HG03575 (cell line): Measurements from ENCODE around the gene ADAT1.

ENCODE experiments used
- ATAC-seq: cut with Tn5 transposase; IDR thresholded peaks from one replicate; pipeline ENCODE4 v1.9.1; 2021; ENCODE audit not compliant: unreplicated experiment, insufficient number of reproducible peaks, low FRiP score; ENCODE audit errors: extremely low read depth

The ADAT1 gene, protein sequence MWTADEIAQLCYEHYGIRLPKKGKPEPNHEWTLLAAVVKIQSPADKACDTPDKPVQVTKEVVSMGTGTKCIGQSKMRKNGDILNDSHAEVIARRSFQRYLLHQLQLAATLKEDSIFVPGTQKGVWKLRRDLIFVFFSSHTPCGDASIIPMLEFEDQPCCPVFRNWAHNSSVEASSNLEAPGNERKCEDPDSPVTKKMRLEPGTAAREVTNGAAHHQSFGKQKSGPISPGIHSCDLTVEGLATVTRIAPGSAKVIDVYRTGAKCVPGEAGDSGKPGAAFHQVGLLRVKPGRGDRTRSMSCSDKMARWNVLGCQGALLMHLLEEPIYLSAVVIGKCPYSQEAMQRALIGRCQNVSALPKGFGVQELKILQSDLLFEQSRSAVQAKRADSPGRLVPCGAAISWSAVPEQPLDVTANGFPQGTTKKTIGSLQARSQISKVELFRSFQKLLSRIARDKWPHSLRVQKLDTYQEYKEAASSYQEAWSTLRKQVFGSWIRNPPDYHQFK

DNA sequence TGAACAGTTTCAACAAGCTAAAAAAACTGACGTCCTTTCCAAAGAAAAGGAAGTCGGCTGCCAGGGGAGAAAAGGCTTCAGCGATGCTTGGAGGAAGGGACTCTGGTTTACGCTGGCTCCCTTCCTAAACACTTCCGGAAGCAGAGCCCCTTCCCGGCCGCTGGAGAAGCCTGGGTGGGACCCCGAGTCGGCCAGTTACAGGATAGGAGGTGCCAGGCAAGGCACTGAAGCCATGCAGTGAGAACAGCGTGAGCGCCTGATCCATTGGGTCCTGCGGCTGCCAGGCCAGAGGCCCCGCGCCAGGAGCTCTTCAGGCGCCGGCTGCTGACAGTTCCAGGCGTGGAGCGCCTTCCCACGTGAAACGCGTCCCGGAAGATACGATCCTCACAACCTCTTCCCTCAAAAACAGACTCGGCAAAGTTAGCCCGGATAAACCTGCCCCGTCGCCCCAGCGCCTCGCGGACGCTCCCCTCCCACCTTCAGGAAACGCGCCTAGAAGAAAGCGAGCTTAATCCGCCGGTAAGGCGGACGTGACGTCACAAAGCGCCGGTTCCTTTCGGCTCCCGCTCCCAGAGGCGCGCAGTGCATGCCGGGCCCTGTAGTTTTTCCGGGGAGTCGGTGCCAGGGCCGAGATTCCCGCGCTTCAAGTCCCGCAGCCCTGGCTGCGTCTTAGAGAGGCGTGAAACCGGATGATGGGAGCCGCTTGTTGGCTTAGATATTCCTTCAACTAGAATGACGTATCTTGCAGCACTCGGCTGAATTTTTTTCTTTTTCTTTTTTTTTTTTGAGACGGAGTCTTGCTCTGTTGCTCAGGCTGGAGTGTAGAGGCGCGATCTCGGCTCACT is at the start of gene ADAT1:
ADAT1 (minus strand) TSS at position 521 of the 845 bp plus-strand sequence. CDS start 2,482 bp downstream, outside the sequence.
- peak; percentile 43 for ATAC-seq

DNA sequence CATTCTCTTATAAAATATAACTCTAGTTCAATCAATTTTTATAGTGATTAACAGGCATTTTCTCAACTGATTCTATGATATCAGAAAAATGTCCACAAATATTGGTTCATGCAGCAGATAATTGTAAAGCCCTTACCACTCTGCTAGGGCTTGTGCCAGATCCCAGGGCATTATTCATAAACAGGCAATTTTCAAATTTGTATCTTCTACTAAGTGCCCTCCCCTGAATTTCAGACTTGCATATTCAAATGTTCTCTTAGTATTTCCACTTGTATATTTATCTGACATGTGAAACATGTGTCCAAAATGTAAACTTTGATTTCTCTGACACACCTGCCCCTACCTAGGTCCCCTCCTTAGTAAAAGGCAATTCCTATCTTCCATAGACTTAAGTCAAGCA is 44.4 kb upstream of the ADAT1 start:
- no peak for ATAC-seq

DNA sequence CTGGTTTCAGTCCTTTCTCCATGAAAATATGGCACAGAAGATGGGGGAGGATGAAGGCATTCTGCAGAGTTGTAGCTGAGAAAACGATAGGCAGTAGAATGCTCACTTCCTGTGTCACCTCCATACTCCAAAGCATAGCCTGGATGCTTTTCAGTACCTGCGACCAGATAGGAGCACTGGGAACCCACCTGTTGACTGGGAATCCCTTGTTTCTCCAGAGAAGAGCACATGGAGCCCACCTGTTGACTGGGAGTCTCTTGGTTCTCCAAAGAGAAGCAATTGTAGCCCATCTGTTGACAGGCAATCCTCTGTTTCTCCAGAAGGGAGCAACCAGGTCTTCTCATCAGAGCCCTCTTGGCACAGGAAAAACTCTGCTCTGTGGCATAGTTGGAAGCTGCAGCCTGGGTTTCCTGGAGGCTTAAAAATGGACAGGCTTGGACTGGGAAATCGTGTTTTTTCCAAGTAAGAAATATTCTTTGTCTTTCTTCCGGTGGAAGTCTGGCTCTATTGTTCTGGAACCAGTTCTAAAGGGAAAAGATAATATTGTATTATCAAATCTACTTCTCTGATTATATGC is 37.7 kb upstream of the ADAT1 start:
- ATAC-seq, result no peak

DNA sequence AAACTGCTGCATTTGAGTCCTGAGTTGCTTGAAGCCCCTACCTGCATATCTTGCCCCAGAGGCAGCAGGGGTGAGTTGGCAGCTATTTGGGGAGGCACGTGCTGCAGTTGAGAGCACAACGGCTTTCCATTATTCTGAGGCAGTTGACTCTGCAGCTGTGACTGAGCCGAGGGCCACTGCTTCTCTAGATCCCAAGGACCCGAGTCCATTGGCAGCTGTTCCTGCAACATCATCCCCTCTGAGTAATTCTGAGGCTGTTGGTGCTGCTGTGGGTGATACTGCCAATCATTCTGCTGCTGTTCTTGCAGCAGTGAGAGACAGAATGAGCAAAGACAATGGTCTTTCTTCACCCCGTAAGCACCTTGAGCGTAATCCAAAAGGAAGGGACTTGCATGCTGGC is 37.2 kb upstream of the ADAT1 start:
- ATAC-seq, result no peak

DNA sequence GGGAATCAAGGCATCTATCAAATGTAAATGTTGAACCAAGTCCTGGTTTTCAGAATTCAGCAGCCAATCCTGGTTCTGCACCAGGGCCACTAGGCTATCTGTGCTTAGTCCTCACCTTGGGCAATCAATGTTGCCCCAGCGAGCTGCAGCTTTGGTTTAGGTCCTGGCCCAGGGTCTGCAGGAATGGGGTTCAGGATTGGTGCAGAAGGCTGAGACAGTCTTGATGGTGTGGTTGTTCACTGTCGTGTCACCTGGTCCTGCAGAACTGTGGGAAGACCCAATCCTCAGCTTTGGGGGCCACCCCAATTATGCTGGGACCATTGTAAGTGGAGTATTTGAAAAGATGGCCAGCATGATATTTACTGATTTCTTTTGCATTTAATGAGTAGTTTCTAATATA is 35.1 kb upstream of the ADAT1 start:
- no peak for ATAC-seq

DNA sequence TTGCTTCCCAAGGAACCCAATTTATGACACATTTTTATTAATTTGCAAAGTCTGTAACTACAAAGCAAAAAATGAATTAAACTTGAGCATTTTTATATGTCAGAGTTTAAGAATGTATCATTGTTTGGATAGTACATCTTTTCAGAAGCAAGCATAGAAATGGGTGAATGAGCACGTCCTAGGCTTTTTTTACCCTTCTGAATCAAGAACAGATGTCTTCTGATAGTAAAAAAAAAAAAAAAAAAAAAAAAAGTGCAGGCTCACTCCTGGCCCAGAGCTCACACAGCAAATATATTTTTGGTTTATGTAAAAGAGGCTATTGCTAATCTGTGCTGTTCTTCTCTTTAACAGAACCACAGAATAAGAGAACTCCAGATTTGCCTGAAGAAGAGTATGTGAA is 30.8 kb upstream of the ADAT1 start:
- ATAC-seq, result no peak

DNA sequence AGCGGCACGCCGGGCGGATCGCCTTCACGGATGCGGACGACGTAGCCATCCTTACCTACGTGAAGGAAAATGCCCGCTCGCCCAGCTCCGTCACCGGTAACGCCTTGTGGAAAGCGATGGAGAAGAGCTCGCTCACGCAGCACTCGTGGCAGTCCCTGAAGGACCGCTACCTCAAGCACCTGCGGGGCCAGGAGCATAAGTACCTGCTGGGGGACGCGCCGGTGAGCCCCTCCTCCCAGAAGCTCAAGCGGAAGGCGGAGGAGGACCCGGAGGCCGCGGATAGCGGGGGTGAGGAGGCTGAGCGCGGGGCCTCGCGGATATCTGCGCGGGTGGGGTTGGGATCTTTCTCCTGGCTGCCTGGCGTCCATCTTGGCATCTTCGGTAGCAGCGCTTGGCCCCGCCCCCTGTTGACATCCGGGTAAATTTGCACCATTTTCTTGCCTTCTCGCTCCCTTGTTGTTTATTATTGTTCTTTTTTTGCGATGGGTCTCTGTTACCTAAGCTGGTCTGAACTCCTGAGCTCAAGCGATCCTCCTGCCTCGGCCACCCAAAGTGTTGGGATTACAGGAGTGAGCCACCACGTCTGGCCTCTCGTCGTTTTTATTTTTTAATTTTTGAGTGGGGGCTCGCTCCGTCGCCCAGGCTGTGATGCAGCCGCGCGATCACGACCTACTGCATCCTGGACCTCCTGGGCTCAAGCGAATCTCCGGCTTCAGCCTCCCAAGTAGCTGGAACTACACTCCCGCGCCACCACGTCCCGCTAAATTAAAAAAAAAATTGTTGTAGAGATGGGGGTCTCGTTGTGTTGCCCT is 25.4 kb upstream of the ADAT1 start:
- no peak for ATAC-seq

DNA sequence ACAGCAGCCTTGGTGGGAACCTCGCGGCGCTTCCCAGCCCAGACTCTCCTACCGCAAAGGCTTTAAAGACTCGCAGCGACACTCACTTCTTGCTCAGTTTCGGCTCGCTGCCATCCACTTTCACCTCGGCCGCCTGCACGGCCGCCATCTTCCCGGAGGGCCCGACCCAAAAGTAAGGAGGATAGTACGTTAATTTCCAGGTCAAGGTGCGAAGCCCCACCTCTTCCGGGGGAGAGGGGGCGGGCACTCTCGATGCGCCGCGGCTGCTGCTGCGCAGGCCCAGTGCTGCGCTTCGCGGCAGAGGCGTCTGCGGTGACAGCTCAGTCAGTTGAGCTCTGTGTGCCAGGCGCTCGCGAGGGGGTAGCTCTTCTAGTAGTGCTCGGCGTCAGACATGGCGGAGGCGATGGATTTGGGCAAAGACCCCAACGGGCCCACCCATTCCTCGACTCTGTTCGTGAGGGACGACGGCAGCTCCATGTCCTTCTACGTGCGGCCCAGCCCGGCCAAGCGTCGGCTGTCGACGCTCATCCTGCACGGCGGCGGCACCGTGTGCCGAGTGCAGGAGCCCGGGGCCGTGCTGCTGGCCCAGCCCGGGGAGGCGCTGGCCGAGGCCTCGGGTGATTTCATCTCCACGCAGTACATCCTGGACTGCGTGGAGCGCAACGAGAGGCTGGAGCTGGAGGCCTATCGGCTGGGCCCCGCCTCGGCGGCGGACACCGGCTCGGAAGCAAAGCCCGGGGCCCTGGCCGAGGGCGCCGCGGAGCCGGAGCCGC is 24.6 kb upstream of the ADAT1 start, which contains the start of the genes KARS1 and TERF2IP:
KARS1 (minus strand) TSS at position 174 of the 773 bp plus-strand sequence; CDS start at position 148, 26 bp downstream.
TERF2IP (plus strand) TSS at position 282 of the 773 bp plus-strand sequence; CDS start at position 392, 110 bp downstream.
- peak; percentile 65 for ATAC-seq

DNA sequence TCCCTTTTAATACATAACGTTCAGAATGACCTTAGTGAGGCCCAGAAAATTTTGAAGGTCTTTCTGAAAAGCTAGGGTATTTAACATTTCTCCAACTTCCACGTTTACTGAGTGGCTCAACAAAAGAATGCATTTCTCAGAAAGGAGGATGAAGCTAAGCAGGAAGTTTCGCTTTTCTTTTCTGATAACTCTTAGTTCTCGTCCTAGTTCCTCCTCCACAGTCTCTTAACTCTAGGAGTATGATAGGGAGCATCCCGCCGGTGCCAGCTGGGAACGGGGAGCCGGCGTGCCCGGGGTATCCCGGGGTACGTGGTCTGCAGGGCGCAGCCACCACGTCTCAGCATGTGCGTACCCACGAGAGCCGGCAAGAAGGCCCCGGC is 24.0 kb upstream of the ADAT1 start:
- peak; percentile 3 for ATAC-seq

DNA sequence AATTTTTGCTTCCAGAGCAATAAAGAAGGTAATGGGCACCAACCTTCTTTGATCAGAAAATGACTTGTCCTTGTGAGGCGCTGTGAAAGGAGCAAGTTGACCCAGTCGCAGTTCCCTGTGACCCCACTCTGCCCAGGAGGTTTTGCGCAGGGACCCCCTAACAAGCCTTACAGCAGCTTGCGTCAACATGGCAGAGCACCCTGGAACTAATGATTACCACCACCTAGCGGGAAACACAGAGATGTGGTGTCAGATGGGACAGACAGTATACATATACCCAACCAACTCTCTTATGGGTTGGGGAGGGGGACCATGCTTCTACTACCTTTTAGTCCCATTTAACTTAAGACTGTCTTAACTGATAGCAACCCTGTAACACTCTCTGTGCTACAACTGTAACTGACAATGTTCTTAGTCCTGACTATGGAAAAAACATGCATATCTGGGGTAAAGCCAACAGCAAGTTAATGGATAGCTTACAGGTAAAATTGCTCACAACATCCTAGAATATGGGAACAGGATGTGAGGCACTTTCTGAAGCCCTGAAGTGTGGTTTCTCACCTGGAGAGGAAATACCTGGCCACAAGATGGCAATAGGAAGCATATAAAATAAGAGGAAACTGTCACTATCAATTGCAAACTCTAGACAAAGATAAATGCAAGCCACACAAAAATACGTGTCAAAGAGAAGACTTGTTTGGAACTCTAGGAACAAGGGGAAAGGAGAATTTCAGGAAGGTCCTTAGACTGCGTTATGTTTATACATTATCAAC is 21.3 kb upstream of the ADAT1 start:
- ATAC-seq, result no peak

DNA sequence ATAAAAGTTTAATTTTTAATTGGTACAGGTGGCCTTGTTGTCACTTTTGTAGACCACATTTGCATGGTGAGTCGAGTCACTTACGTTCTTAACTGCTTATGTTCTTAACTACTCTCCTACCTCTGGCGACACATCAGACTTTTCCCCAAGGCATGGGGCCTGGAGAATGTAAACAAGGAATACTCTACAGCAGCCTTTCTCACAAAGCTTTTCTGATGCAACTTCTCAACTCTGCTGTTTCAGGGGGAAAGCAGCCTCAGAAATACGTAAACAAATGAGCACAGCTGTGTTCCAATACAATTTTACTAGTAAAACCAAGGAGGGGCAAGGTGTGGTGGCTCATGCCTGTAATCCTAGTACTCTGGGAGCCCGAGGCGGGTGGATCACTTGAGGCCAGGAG is 17.5 kb upstream of the ADAT1 start:
- ATAC-seq, result no peak

DNA sequence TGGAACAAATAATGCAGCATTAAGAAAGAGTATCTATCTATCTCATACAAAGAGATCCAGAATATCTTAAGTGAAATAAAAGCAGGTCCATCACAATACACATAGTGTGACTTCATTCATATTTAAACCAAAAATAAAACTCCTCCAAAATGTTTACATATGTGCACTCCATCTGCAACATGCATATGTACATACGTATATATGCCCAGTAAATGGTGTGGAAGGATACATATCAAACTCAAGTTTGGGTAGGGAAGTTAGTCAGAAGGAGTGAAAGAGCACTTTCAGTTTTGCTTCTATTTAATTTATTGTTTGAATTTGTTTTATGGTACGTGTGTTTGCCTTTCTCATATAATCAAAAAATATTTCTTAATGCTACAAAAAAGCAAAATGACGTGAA is 12.0 kb upstream of the ADAT1 start:
- ATAC-seq, result no peak

DNA sequence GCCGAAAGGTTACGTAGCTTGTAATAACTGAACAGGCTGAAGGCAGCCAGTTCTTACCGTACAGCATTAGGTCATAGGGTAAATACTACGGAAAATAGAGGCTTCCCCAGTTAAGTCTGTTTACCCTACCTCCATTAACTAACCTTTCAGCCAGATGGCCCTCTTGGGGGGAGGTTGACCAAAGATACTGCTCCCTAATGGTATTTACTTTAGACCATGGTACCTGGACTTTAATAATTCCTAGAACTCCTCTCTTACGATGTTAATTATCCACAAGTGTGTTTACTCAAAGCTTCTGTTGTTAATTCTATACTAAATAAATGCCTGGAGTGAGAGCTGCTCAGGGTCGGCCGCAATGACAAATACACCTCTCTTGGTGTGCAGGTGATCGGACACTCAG is 9.8 kb upstream of the ADAT1 start:
- ATAC-seq, result no peak

DNA sequence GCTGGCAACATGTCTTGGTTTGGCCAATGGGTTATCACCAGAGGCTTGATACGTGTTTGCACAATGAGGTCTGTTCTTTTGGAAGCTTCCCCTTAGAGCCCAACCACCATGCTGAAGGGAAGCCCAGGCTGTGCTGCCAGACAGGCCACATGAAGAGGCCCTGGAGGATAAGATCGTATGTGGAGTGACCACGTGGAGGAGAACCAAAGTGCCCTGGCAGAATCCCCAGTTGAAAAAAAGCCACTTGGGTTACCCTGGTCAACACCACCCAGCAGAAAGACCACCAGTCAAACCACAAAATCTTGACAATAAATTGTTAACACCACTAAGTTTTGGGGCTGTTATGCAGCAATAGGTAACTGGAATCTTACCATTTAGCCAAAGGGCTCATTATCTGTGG is 7.0 kb upstream of the ADAT1 start:
- ATAC-seq, result no peak

DNA sequence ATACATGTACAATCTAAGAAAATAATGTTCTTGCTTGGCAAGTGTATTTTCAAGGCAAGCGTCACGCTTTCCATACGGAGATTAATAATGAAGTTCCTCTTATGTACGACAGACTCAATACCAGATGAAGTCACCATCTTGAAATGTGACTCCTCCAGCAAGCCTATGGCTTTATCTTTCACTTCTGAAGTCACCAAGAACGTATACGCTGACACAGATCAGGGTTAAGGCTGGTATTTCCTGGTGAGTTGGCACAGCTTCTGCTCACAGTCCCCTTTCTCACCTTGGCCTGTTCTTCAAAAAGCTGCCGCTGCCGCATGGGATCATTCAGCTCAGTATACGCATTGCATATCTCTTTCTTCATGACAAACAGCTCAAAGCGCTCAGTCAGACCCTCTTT is 6.1 kb upstream of the ADAT1 start:
- no peak for ATAC-seq

DNA sequence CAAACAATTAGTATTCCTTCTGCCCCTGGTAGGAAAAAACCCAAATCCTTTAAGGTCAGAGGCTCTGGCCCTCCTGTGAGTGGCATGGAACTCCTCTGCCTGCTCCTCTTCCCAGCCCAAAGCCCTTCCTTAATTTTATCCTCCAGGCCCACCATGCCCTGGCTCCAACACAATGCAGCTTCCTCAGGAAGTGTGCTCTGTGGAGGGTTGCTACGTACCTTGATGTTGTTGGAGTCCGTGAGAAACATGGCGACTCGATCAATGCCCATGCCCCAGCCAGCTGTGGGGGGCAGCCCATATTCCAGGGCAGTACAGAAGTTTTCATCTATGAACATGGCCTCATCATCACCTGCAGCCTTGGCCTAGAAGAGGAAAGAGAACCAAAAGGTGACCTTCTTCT is 5.3 kb upstream of the ADAT1 start:
- no peak for ATAC-seq

DNA sequence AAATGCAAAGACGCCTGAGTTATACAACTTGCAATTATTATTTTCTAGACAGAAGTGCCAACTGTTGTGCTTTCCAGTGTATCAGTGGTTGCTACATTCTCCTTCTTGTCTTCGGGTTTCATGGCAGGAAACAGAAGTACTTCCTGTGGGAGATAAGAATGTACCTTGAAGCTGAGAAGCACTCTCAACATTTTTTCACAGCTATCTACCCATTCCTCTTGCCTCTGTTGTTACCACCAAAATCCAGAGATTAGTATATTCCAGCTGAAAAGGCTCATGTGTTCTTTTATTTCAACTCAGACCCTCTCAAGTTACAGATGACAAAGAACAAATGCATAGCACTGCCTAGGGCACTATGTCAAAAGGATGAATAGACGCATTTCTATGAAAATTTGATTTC is 4.8 kb upstream of the ADAT1 start:
- no peak for ATAC-seq
